ENCODE measurements around the gene TGM2.

DNA sequence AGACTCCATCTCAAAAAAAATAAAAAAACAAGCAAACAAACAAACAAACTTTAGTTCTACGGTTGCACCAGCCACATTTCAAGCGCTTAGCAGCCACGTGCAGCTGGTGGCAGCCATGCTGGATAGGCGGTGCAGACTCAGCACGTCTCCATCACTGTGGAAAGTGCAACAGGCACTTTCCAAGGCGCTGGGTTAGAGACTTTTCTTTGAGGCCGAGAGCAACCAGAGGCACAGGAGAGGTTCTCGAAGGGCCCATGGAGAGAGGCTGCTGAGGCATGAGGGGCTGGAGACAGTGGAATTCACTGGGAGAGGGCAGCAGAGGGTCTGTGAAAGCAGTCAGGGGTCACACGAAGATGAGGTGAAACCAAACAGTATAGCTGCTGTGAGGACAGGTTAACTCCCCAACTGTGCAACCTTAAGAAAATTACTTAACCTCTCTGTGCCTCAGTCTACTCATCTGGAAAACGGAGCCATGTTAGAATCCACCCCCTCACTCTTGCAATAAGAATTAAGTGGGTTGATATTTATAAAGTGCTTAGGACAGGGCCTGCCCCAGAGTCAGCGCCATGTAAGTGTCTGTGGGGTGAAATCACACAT is 27.5 kb downstream of the TGM2 start:
- TF ChIP-seq, protein P1, sequence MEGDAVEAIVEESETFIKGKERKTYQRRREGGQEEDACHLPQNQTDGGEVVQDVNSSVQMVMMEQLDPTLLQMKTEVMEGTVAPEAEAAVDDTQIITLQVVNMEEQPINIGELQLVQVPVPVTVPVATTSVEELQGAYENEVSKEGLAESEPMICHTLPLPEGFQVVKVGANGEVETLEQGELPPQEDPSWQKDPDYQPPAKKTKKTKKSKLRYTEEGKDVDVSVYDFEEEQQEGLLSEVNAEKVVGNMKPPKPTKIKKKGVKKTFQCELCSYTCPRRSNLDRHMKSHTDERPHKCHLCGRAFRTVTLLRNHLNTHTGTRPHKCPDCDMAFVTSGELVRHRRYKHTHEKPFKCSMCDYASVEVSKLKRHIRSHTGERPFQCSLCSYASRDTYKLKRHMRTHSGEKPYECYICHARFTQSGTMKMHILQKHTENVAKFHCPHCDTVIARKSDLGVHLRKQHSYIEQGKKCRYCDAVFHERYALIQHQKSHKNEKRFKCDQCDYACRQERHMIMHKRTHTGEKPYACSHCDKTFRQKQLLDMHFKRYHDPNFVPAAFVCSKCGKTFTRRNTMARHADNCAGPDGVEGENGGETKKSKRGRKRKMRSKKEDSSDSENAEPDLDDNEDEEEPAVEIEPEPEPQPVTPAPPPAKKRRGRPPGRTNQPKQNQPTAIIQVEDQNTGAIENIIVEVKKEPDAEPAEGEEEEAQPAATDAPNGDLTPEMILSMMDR (IDR thresholded peaks at IDR 0.05; ENCODE audit: low read depth, low read length) = no peak
- no peak for TF ChIP-seq POLR2A (IDR thresholded peaks at IDR 0.05; ENCODE audit: extremely low read depth, insufficient read length)
- TF ChIP-seq, protein P2, sequence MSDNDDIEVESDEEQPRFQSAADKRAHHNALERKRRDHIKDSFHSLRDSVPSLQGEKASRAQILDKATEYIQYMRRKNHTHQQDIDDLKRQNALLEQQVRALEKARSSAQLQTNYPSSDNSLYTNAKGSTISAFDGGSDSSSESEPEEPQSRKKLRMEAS (IDR thresholded peaks at IDR 0.05; ENCODE audit: low read depth, low read length) = no peak

Measured in NB4 (cell line).